Esophagus muscularis mucosa (tissue), 4 donors: ENCODE measurements around the gene GPRIN1. TPM values are rescaled to one million over a fixed set of nuclear protein-coding genes. Genes with fewer than 3 reads are reported as not detected.

Source experiments
- DNase-seq: peaks from one replicate; pipeline ENCODE4 v3.0.0-alpha.2; 2017; ENCODE audit errors: extremely low spot score
- H3K27ac ChIP-seq, 4 donors: fragments of 200-600 bp; sonication (generic); replicated peaks in 1 of 4; 1 replicate in 3 of 4; 2 replicates in 1 of 4; pipeline ENCODE4 v1.5.1; 2016 to 2019; ENCODE audit warnings: mild to moderate bottlenecking in 1 of 4
- H3K27me3 ChIP-seq, 4 donors: fragments of 200-600 bp; sonication (generic); one replicate each; pipeline versions ENCODE4 v1.5.1 to v1.6.0; 2016 to 2019
- H3K36me3 ChIP-seq, 4 donors: fragments of 200-600 bp; sonication (generic); one replicate each; pipeline ENCODE4 v1.5.1; 2016 to 2019
- H3K4me1 ChIP-seq, 4 donors: fragments of 200-600 bp; sonication (generic); one replicate each; pipeline ENCODE4 v1.5.1; 2016 to 2019
- H3K4me3 ChIP-seq, 4 donors: fragments of 200-600 bp; sonication (generic); 1 replicate in 2 of 4; 2 replicates in 2 of 4; pipeline ENCODE4 v1.5.1; 2016 to 2019; ENCODE audit warnings: mild to moderate bottlenecking in 4 of 4, moderate library complexity in 1 of 4
- H3K9me3 ChIP-seq, 4 donors: fragments of 200-600 bp; sonication (generic); 1 replicate in 3 of 4; 2 replicates in 1 of 4; pipeline ENCODE4 v1.5.1; 2016 to 2019
- EP300 ChIP-seq: sonication (generic); formaldehyde crosslinking; IDR thresholded peaks from one replicate; pipeline ENCODE4 v1.6.1; 2017; ENCODE audit warnings: antibody characterized with exemption
- POLR2A ChIP-seq: fragments of 450-650 bp; IDR thresholded peaks from one replicate; pipeline ENCODE4 v1.6.1; 2017; ENCODE audit warnings: antibody characterized with exemption, moderate library complexity, mild to moderate bottlenecking, low read depth
- POLR2AphosphoS5 ChIP-seq, 2 donors: sonication (generic); formaldehyde crosslinking; IDR thresholded peaks; one replicate each; pipeline ENCODE4 v1.6.1; 2017; ENCODE audit warnings: antibody characterized with exemption in 2 of 2
- WGBS: methylation state at CpG from one replicate; pipeline ENCODE4 v1.1.5; 2018; 5-methylcytosine and 5-hydroxymethylcytosine counted together
- intact Hi-C: fragments of 100-400 bp; cut with DNase I; formaldehyde crosslinking; loops from one replicate; pipeline ENCODE4 v1.15.1; 2023
- total RNA-seq, 4 donors: library from RNA; depleted of rRNA; stranded (reverse); fragments of >200 nt; gene quantifications; one replicate each; pipeline versions ENCODE4 v1.1.0 to v1.2.1, GENCODE V29; 2016
- TF ChIP-seq, protein P1 (sequence below), 3 experiments: fragments of 200-600 bp in 2 of 3; fragments of 450-650 bp in 1 of 3; sonication (generic) in 2 of 3; IDR thresholded peaks; one replicate each; pipeline ENCODE4 v1.5.1; 2017 to 2019; ENCODE audit warnings: antibody characterized with exemption in 3 of 3, mild to moderate bottlenecking in 2 of 3, moderate library complexity in 1 of 3

Gene GPRIN1
- 1 to 10 TPM in 1 of 4 donors, under 1 TPM in 3; 0.42 to 1.0 (median 0.95) TPM for total RNA-seq

DNA sequence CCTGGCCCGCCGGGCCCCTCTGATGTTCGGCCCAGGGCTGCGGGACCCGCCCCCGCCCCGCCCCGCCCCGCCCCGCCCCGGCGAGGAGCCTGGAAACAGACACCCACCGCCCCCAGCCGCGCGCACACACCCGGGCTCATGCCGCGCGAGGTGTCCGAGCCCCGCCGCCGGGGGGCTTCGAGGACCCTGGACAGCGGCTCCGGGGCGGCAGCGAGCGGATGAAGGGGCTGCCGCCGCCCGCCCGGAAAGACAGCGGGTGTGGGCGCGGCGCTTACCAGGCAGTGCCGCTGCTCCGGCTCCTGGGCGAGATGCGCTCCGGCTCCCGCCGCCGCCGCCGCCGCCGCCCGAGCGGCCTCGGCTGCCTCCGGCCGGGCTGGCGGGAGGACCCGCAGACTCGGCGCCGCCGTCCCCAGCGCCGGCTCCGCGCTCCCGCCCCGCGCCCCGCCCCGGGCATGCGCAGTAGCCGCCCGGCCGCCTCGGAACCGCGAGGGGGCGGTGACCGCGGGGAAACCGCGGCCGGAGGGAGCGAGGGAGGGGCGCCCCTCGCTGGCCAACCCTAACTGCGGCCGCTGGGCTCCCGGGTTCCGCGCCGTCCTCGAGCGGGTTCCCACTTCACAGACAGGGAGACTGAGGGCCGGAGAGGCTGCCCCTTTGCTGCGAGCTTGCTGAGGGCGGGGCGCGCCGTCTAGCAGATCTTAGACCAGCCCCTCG is at the start of gene GPRIN1:
GPRIN1 (minus strand) TSS at position 433 of the 711 bp plus-strand sequence. CDS start 10,322 bp downstream, outside the sequence.
- TF ChIP-seq, protein P1, sequence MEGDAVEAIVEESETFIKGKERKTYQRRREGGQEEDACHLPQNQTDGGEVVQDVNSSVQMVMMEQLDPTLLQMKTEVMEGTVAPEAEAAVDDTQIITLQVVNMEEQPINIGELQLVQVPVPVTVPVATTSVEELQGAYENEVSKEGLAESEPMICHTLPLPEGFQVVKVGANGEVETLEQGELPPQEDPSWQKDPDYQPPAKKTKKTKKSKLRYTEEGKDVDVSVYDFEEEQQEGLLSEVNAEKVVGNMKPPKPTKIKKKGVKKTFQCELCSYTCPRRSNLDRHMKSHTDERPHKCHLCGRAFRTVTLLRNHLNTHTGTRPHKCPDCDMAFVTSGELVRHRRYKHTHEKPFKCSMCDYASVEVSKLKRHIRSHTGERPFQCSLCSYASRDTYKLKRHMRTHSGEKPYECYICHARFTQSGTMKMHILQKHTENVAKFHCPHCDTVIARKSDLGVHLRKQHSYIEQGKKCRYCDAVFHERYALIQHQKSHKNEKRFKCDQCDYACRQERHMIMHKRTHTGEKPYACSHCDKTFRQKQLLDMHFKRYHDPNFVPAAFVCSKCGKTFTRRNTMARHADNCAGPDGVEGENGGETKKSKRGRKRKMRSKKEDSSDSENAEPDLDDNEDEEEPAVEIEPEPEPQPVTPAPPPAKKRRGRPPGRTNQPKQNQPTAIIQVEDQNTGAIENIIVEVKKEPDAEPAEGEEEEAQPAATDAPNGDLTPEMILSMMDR (IDR thresholded peaks at IDR 0.05), result peak in 1 of 3 experiments; percentile 9
- TF ChIP-seq EP300, result no peak
- H3K27ac ChIP-seq, result no peak within 1 kb of the TSS
- DNase-seq, result no peak
- peaks cover 0 to 49% (median 3%) of the 10 kb centered on the region in 4 donors for H3K27me3 ChIP-seq
- intact Hi-C loops, result no loop called here
- peak within 1 kb of the TSS; percentile 61 to 70 (median 66) for H3K4me3 ChIP-seq
- H3K4me1 ChIP-seq, result peaks cover 5 to 17% (median 16%) of the 10 kb centered on the region in 4 donors
- no peaks in the 10 kb centered on the region for H3K36me3 ChIP-seq
- WGBS, result 0% methylated on average over 14 of the region's 101 CpGs
- H3K9me3 ChIP-seq, result no peaks in the 10 kb centered on the region

GRCh38 chr5:176659512-176659839 is 49.5 kb upstream of the GPRIN1 start:
- Histone ChIP-seq H3K27ac (no peak overlapping the region), H3K4me1 (peaks cover 13 to 28% (median 22%) of the 10 kb centered on the region in 4 donors), H3K4me3 (no peak overlapping the region), H3K36me3 (peaks cover 0 to 35% (median 32%) of the 10 kb centered on the region in 4 donors), H3K27me3 (peaks cover 0 to 23% (median 4%) of the 10 kb centered on the region in 4 donors), H3K9me3 (no peaks in the 10 kb centered on the region)
- intact Hi-C loops, result loop anchor here (5.0 kb wide), 1 partner anchor 298 kb away; no protein-coding TSS in a partner anchor
- DNase-seq, result no peak
- TF ChIP-seq, protein P1 (IDR thresholded peaks at IDR 0.05), result no peak
- TF ChIP-seq EP300 (no peak), POLR2A (no peak), POLR2AphosphoS5 (IDR thresholded peaks at IDR 0.05) (no peak)
- 78% methylated on average over 7 of the region's 7 CpGs for WGBS

DNA sequence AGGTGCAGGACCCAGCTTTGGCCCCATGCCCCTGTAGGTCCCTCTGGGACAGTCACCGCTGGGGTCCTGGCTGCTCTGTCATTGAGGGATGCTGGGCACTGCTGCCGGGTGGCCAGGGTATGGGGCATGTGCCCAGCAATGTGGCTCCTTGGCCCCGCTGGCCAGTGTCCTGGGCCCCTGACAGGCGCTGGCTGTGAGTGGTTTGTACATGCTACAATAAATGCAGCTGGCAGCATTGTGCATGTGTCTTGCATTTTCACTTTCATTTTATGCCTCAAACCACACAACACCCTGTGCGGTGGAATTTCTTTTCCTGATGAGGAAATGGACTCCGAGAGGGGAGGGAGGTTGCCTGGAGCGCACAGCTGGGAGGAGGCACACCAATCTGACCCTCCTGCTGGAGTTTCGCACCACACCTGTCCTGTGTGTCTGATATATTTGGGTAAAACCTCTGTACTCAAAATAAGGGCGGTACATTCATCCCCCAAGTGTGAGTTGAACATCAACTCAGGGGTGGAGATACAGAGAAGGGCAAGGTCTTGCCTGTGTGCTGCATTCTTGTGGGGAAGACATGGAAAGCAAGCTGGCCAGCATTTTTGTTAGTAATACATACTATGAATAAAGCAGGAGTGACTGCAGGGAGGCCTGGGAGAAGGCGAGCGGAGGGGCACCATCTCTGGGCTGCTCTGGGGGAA is 49.0 kb upstream of the GPRIN1 start:
- Histone ChIP-seq H3K4me3 (peak overlapping the region in 1 of 4 donors; percentile 23), H3K27me3 (peaks cover 0 to 18% (median 2%) of the 10 kb centered on the region in 4 donors), H3K9me3 (no peaks in the 10 kb centered on the region), H3K4me1 (peaks cover 13 to 28% (median 22%) of the 10 kb centered on the region in 4 donors), H3K36me3 (peaks cover 0 to 40% (median 37%) of the 10 kb centered on the region in 4 donors), H3K27ac (no peak overlapping the region)
- TF ChIP-seq, protein P1 (IDR thresholded peaks at IDR 0.05), result no peak
- no peak for TF ChIP-seq POLR2AphosphoS5 (IDR thresholded peaks at IDR 0.05)
- TF ChIP-seq EP300, result no peak
- TF ChIP-seq POLR2A, result no peak
- WGBS, result 72% methylated on average over 10 of the region's 11 CpGs
- intact Hi-C loops, result loop anchor here (5.0 kb wide), 1 partner anchor 298 kb away; no protein-coding TSS in a partner anchor
- DNase-seq, result no peak

DNA sequence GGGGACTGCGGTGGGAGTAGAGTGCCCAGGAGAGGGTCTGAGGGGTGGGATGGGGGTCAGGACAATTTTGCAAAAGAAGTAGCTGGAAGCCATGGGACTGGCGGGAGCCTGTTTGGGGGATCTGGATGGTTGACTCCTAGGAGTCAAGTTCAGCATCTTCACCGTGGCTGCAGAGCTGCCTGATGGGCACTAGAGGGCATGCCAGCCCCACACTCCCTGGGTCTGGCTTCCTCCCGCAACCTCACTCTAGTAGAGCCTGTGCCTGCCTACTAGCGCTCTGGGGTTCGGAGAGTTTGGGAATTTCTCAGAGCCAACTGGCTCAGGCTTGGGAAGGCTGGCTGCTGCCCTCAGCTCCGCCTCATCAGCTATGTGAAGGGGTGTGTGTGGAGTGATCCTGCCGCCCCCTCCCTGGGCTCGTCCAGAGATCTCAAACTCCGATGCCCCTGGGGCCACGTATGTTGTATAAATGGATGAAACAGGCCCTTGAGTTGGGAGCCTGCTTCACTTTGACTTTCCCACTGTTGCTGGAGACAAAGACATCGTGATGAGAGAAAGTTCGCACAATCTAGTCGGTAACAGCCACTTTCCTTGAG is 48.1 kb upstream of the GPRIN1 start:
- H3K4me1 ChIP-seq, result peaks cover 13 to 28% (median 22%) of the 10 kb centered on the region in 4 donors

More for the DNA sequence above, 48.1 kb upstream of the GPRIN1 start:
- peaks cover 7 to 49% (median 46%) of the 10 kb centered on the region in 4 donors for H3K36me3 ChIP-seq
- intact Hi-C loops, result loop anchor here (5.0 kb wide), 1 partner anchor 299 kb away; no protein-coding TSS in a partner anchor
- TF ChIP-seq POLR2AphosphoS5 (IDR thresholded peaks at IDR 0.05), result peak in 1 of 2 donors; percentile 12
- TF ChIP-seq EP300, result no peak
- TF ChIP-seq, protein P1 (IDR thresholded peaks at IDR 0.05), result peak; percentile 56 to 92 (median 66)
- TF ChIP-seq POLR2A, result no peak
- no peak overlapping the region for H3K27ac ChIP-seq
- no peaks in the 10 kb centered on the region for H3K9me3 ChIP-seq
- DNase-seq, result no peak
- H3K4me3 ChIP-seq, result no peak overlapping the region
- 62% methylated on average over 10 of the region's 14 CpGs for WGBS
- H3K27me3 ChIP-seq, result peaks cover 0 to 9% (median 2%) of the 10 kb centered on the region in 4 donors
